DMS53 (cell line): ENCODE data around the gene PIAS3.
"Not testable (repeated sequence)": the region's sequence is repeated elsewhere in the genome, so short reads cannot be mapped to it uniquely, and the experiment has no call there.

Experiments
- DNase-seq: peaks from one replicate; lab custom pipeline; 2025; lab: John Stamatoyannopoulos, UW

Gene PIAS3

DNA sequence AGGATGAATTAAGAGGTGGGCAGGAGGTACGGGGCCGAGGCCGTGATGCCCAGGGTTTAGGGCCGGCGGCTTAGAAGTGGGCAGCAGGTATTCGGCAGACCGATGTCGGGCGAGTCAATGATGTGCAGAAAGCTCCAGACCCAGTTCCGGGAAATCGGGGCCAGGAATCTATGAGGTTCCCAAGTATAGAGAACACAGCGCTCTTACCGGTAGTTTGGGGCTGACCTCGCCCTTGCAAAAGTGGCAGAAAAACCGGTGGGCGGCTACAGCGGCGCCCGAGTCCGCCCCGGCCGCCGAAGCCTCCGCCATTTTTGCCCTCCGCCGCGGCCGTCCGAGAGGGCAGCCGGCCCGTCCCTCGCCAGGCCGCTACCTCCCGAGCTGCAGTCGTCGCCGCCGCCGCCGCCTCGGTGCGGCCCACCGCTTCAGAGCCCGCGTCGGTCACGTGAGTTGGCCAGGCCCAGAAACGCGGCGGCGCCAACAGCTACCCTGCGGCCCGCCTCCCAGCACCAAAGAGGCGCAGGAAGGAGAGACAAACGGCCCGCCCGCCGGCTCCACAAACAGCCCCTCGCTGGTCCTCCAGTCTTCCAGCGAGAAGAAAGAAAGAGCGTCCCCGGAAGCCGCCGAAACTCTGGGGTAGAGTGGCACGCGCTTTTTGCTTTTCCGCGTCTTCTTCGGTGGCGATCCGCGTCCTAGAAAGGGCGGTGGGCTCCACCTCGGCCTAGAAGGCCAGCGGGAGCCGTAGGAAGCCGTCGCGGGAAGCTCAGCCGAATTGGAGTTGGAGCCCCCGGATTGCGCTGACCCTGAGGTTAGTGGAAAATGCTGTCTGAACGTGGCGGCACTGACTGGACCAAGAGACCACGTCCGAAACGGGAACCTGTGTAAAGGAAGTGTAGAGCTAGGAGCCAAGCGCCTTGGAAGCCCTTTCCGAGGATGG, 35.0 kb downstream of the PIAS3 start, which contains the start of the genes POLR3C and RNF115:
Gene POLR3C (plus strand): TSS at position 636 of the 934 bp plus-strand sequence. CDS start 1,577 bp downstream, outside the sequence.
Gene RNF115 (minus strand): TSS at position 531 of the 934 bp plus-strand sequence. CDS start 222 bp downstream, at position 309.
- peak; percentile 97 for DNase-seq

DNA sequence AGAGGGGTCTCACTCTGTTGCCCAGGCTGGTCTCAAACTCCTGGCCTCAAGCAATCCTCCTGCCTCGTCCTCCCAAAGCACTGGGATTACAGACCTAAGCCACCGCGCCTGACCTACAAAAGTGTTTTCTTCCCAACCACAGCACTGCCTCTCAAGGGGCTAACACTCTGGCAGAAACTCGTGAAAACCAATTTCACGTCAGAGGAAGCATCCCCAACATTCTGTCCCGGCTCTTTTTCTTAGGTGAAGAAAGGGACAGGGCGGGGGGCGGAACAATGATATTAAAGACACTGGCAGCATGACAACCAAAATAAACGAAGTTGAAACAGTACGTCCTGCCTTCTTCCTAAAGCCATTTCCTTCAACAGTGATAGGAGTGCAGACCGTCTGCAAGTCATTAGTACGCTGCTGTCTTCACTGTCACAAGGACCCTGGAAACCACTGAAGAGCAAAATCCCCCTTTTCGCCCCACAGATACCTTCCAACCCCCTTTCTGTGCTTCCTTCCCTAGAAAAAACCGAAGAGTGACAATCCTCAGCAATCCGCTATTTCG, 36.0 kb downstream of the PIAS3 start:
- DNase-seq, result not testable (repeated sequence)

DNA sequence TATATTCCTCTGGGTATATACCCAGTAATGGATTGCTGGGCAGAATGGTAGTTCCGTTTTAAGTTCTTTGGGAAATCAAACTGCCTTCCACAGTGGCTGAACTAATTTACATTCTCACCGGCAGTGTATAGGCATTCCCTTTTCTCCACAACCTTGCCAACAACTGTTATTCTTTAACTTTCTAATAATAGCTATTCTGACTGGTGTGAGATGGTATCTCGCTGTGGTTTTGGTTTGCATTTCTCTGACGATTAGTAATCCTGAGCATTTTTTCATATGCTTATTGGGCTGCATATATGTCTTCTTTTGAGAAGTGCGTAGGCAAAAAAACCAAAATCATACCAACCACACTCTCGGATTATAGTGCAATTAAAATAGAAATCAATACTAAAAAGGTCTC, 40.8 kb downstream of the PIAS3 start:
- not testable (repeated sequence) for DNase-seq

DNA sequence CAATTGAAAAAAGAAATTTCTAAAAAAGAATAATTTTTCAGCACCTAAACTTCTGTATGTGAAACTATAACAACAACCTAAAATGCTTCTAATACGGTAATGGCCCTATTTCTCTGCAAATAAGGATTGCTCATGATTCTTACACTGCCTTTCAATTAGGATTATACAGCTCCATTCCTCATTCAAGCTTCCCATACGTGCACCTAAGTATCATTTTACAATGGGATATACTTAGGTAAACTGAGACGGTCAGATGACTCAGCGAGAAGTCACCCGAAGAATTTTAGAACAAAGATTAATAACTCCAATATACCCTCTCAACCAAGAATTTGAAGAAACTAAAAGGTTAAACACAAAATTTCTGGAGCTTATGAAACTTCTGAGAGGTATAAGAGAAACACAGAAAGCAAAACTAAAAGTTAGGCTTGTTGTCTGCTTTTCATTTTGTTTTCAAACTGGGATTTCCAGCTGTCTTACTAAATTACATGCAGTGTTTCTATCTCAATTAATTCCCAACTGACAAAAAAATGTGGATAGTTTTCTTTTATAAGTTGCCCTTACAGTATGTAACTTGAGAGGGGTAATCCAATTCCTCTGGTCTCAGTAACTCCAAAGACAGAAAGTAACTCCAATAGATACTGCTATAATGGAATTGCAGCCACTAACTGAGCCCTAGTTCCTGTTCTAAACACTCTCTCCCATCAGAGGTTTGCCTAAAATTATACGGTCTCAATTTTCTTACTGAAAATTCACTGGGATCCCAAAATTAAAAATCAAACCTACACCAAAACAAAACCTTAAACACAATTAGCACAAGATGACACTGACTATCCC, 45.7 kb downstream of the PIAS3 start:
- DNase-seq, result not testable (repeated sequence)

DNA sequence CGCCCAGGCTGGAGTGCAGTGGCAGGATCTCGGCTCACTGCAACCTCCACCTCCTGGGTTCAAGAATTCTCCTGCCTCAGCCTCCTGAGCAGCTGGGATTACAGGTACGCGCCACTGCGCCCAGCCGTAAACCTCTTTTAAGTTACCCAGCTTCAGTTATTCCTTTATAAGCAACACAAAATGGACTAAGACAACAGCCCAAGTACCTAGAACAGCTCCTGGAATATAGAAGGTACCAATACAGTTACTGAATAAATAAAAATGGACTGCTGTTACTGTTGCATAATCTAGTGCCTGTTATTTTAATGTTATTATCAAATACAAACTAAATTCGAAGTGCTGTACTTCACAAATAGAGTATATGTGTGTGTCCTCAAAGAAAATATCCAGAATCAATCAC, 52.0 kb downstream of the PIAS3 start:
- DNase-seq, result no peak

DNA sequence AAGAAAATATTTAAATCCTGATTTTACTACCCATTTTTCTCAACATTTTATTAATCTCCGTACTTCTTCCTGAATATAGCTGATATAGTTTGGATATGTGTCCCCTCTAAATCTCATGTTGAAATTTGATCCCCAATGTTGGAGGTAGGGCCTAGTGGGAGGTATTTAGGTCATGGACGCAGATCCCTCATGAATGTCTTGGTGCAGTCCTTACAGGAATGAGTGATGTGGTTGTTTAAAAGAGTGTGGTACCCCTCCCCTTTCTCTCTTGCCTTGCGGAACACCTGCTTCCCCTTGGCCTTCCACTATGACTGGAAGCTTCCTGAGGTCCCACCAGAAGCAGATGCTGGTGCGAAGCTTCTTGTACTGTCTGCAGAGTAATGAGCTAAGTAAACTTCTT, 52.5 kb downstream of the PIAS3 start:
- no peak for DNase-seq

DNA sequence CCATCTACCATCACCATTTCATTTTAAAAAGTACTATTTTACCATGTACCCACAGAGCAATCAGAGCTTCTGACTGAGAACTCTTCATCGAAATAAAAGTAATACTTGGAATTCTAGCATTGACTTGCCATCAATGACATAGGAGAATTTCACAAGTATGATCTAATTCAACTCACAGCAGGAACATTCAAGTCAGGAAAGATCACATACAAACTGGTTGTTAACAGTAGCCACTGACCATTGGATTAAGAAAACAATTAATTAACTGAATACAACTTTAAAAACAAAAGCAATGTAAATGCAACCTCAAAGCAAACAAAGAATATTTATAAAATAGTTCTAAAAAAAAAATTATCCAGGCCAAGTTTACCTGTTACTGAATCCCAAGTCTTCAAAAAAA, 53.8 kb downstream of the PIAS3 start:
- no peak for DNase-seq

DNA sequence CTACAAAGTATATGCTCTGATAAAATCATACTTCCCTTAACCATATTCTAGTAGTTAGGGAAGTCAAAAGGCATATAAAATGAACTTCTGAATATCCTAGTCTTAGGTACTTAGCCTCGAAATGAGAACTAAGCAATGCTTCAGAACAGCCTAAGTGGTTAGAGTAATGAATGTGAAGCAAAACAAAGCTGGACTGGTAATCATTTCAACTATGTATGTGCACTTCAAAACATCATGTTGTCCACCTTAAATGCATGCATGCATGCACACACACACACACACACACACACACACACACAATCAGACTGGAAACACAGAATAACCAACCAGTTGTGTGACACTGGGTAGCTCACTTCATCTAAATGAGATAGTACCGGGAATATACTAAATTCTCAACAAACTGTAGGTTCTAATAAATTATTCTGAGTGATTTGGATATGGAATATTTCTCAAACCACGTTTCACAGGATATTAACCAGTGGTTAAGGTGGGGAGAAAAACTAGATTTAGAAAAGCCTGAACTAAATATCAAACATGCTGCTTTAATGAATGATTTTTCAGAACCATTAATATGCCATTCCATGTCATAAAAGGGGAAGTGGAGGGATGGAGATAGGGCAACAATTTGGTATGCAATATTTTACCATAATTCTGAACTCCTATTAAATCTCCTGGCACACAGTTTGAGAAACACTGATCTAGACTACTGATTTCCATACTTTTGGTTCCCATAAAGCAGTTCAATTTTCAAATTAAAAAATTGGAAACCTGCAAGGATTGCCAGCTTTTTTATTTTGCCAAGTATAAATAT, 54.4 kb downstream of the PIAS3 start:
- DNase-seq, result no peak

DNA sequence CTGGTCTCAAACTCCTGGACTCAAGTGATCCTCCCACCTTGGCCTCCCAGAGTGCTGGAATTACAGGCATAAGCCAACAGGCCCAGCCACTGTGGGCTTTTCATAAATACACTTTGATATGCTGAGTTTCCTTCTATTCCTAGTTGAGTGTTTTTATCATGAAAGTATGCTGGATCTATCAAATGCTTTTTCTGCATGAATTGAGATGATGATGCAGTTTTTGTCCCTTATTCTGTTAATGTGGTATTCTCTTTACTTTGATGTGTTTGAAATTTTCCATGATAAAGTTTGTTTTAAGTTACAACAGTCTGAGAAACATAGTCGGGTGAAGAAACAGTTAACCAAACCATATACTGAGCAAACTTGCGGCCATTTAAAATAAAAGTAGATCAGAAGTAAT, 59.1 kb downstream of the PIAS3 start:
- no peak for DNase-seq
